Kidney (tissue), 14 donors: ENCODE data around the gene SEZ6L2. TPM values are rescaled to one million over a fixed set of nuclear protein-coding genes. Genes with fewer than 3 reads are reported as not detected.

Experiments
- DNase-seq, 5 donors: peaks; one replicate each; pipeline ENCODE4 v3.0.0-alpha.2; 2013 to 2020
- FAIRE-seq: peaks from 2 replicates; lab custom pipeline; 2012; peaks lifted over from hg19 to GRCh38; lab: Jason Lieb, UNC
- H3K27ac ChIP-seq, 2 donors: one replicate each; pipeline ENCODE4 v1.7.0; 2013; ENCODE audit warnings: low read depth in 2 of 2, low read length in 2 of 2, inconsistent platforms in 1 of 2
- H3K27me3 ChIP-seq: one replicate; pipeline ENCODE4 v1.7.1; 2013; ENCODE audit warnings: low read length, inconsistent platforms; ENCODE audit not compliant: control insufficient read depth, insufficient read depth
- H3K36me3 ChIP-seq, 3 donors: one replicate each; pipeline versions ENCODE4 v1.7.0 to v1.7.1; 2013; ENCODE audit warnings: low read length in 3 of 3, control low read depth in 1 of 3, inconsistent platforms in 1 of 3; ENCODE audit not compliant: insufficient read depth in 3 of 3, control insufficient read depth in 2 of 3
- H3K4me1 ChIP-seq, 3 donors: one replicate each; pipeline versions ENCODE4 v1.7.0 to v1.7.1; 2013; ENCODE audit warnings: low read length in 3 of 3, inconsistent platforms in 1 of 3, low read depth in 1 of 3; ENCODE audit not compliant: control insufficient read depth in 2 of 3, insufficient read depth in 2 of 3
- H3K4me3 ChIP-seq, 3 donors: one replicate each; pipeline versions ENCODE4 v1.7.0 to v1.8.1; 2013; ENCODE audit warnings: low read length in 3 of 3, control low read depth in 1 of 3, inconsistent platforms in 1 of 3
- H3K9ac ChIP-seq, 3 donors: one replicate each; pipeline versions ENCODE4 v1.7.0 to v1.7.1; 2013; ENCODE audit warnings: low read length in 3 of 3, control low read depth in 1 of 3, inconsistent platforms in 1 of 3
- H3K9me3 ChIP-seq, 3 donors: one replicate each; pipeline versions ENCODE4 v1.7.0 to v1.7.1; 2013; ENCODE audit warnings: low read length in 3 of 3, control low read depth in 1 of 3, inconsistent platforms in 1 of 3; ENCODE audit not compliant: control insufficient read depth in 2 of 3, insufficient read depth in 1 of 3
- intact Hi-C: fragments of 100-400 bp; cut with DNase I; formaldehyde crosslinking; loops from one replicate; pipeline ENCODE4 v1.11.1; 2022
- polyA plus RNA-seq: library from polyadenylated mRNA; stranded (reverse); fragments of 350-450 nt; fragmentation: Illumina TruSeq; extraction: RNeasy Lipid Tissue Mini Kit (QIAGEN cat#74804); gene quantifications from one replicate; pipeline ENCODE4 v1.2.3, GENCODE V29; 2014; ENCODE audit warnings: low read depth, low replicate concordance; ENCODE audit not compliant: insufficient read depth
- total RNA-seq: library from RNA; stranded (reverse); fragmentation: NEBNext Ultra II Directional; extraction: Animal tissue kit (Norgen Biotek cat#: 25700); gene quantifications from one replicate; pipeline ENCODE4 v1.2.1, GENCODE V29; 2021
- TF ChIP-seq, protein P1 (sequence below): IDR thresholded peaks from 3 replicates; pipeline ENCODE4 v1.5.1; 2012; ENCODE audit warnings: mild to moderate bottlenecking, moderate library complexity, borderline replicate concordance; ENCODE audit not compliant: insufficient read depth; ENCODE audit errors: extremely low read depth
- donor health status: control.
- donor health status: control.
- donor health status: control.
- donor health status: control.
- donor health status: control.
- donor health status: DM: yes; HTN: yes; CAD: no.
- donor health status: Normal renal cell carcinoma (clear cell type).

Gene SEZ6L2
- total and polyA plus RNA-seq, 2 donors from 2014 or later: 9.1 to 32.4 TPM

DNA sequence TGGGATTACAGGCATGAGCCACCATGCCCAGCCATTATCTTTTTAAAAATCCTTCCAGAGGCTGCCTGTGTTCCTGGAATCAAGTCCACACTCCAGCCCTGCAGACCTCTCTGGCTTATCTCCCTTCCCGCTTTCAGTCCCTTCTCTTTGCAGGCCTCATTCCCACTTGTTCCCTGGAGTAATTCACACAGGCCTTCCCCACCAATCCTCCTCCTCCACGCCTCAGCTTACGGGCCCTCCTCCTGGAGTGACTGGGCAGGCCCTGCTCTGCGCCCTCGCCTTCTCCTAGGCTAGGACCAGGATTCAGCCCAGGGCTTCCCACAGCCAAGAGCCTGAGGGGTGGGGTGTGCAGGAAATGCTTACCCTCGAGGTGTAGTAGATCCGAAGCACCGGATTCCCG lies 39.1 kb downstream of the SEZ6L2 start:
- Histone ChIP-seq H3K9ac (no peak overlapping the region), H3K4me3 (no peak overlapping the region), H3K27ac (no peak overlapping the region), H3K9me3 (no peaks in the 10 kb centered on the region), H3K4me1 (peaks cover 0 to 12% (median 5%) of the 10 kb centered on the region in 3 donors), H3K36me3 (peaks cover 0 to 5% (median 0%) of the 10 kb centered on the region in 3 donors), H3K27me3 (no peaks in the 10 kb centered on the region)
- DNase-seq (no peak), FAIRE-seq (no peak)
- TF ChIP-seq, protein P1, sequence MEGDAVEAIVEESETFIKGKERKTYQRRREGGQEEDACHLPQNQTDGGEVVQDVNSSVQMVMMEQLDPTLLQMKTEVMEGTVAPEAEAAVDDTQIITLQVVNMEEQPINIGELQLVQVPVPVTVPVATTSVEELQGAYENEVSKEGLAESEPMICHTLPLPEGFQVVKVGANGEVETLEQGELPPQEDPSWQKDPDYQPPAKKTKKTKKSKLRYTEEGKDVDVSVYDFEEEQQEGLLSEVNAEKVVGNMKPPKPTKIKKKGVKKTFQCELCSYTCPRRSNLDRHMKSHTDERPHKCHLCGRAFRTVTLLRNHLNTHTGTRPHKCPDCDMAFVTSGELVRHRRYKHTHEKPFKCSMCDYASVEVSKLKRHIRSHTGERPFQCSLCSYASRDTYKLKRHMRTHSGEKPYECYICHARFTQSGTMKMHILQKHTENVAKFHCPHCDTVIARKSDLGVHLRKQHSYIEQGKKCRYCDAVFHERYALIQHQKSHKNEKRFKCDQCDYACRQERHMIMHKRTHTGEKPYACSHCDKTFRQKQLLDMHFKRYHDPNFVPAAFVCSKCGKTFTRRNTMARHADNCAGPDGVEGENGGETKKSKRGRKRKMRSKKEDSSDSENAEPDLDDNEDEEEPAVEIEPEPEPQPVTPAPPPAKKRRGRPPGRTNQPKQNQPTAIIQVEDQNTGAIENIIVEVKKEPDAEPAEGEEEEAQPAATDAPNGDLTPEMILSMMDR: no peak
- intact Hi-C loops: no loop called here

DNA sequence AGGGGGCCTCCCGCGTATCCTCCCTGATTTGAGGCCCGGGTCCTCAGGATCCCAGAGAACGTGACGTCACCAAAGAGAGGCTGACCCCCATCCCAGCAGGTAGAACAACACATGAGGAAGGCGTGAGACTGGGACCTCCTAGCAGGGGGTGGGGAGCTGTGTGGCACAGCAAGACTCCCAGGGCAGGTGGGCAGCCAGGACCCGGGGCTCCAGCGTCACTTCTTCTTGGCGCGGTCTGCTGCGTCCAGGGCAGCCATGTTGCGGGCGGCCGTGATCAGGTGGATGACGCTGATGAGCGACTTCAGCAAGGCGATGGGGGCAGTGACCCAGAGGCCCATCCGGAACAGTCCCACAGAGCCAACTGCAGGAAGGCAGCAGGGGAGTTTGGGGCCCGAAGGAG lies 40.4 kb downstream of the SEZ6L2 start:
- Histone ChIP-seq H3K36me3 (peaks cover 0 to 5% (median 0%) of the 10 kb centered on the region in 3 donors), H3K9me3 (no peaks in the 10 kb centered on the region), H3K27me3 (no peaks in the 10 kb centered on the region), H3K9ac (no peak overlapping the region), H3K4me3 (no peak overlapping the region), H3K27ac (no peak overlapping the region), H3K4me1 (peaks cover 0 to 12% (median 5%) of the 10 kb centered on the region in 3 donors)
- TF ChIP-seq, protein P1: no peak
- intact Hi-C loops: no loop called here
- FAIRE-seq (no peak), DNase-seq (no peak)

DNA sequence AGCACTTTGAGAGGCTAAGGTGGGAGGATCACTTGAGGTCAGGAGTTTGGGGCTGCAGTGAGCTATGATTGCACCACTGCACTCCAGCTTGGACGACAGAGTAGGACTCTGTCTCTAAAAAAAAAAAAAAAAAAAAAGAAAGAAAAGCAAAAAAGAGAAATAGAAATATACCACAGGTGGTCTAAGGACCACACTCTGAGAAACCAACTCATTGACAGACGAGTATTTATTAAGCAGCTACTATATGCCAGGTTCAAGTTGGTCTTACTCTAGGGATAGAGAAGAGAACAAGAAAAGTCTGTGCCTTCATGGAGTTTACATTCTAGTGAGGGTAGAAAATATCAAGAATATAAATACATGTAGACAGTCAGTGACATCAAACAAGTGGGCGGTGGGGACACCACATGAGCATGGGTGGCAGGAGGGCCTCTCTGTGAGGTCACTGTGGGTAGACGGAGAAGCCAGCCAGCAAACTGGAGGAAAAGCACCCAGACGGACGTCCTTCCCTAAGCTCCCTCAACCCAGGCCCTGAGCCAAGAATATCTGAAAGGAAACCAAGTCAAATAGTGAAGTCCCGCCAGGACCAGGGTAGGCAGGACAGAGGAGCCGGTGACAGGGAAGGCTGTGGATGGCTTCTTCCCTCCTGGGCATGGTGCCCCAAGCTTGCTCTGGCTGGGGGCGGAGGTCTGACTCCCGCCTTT lies 41.1 kb downstream of the SEZ6L2 start:
- no peak for DNase-seq
- no peaks in the 10 kb centered on the region for H3K27me3 ChIP-seq
- FAIRE-seq: no peak
- H3K36me3 ChIP-seq: peaks cover 0 to 5% (median 0%) of the 10 kb centered on the region in 3 donors
- no peak overlapping the region for H3K27ac ChIP-seq
- H3K4me1 ChIP-seq: peaks cover 0 to 12% (median 5%) of the 10 kb centered on the region in 3 donors
- TF ChIP-seq, protein P1: no peak
- intact Hi-C loops: no loop called here
- no peak overlapping the region for H3K4me3 ChIP-seq
- no peak overlapping the region for H3K9ac ChIP-seq
- no peaks in the 10 kb centered on the region for H3K9me3 ChIP-seq
